ENCODE measurements around the gene UGDH.
"Not testable (repeated sequence)": the region's sequence is repeated elsewhere in the genome, so short reads cannot be mapped to it uniquely, and the experiment has no call there.

Gene UGDH

DNA sequence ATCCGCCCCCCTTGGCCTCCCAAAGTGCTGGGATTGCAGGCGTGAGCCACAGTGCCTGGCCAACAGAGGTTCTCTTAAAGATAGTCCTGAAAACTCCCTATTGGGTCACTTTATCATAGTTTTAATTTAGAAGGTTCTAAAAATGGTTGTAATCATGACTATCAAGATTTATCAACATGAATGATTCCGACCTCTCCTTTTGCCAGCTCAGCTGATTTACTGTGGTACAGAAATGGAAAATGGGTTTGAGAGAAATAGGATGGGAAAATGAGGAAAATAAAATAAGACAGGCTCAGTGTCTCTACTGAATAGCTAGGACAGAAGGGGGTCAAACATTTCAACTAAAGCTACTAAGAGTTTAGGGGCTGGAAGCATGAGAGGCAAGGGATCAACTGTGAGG, 28.2 kb upstream of the UGDH start:
- H3K36me3 ChIP-seq (ENCODE audit: control insufficient read depth, insufficient read depth, low read length): no peaks in the 10 kb centered on the region
- H3K27ac ChIP-seq (ENCODE audit: insufficient read depth, low read depth, low read length, poor library complexity, severe bottlenecking): no peak overlapping the region
- no peaks in the 10 kb centered on the region for H3K9me3 ChIP-seq (ENCODE audit: control insufficient read depth, low read length)
- no peaks in the 10 kb centered on the region for H3K27me3 ChIP-seq (ENCODE audit: control insufficient read depth, insufficient read depth, low read length, poor library complexity, severe bottlenecking)
- no peak overlapping the region for H3K4me3 ChIP-seq (ENCODE audit: insufficient read depth, low read depth, low read length)
- H3K4me1 ChIP-seq (ENCODE audit: control insufficient read depth, insufficient read depth, low read length): no peaks in the 10 kb centered on the region
- 79 to 97% methylated on average over 3 of the region's 3 CpGs for WGBS, 2 experiments

DNA sequence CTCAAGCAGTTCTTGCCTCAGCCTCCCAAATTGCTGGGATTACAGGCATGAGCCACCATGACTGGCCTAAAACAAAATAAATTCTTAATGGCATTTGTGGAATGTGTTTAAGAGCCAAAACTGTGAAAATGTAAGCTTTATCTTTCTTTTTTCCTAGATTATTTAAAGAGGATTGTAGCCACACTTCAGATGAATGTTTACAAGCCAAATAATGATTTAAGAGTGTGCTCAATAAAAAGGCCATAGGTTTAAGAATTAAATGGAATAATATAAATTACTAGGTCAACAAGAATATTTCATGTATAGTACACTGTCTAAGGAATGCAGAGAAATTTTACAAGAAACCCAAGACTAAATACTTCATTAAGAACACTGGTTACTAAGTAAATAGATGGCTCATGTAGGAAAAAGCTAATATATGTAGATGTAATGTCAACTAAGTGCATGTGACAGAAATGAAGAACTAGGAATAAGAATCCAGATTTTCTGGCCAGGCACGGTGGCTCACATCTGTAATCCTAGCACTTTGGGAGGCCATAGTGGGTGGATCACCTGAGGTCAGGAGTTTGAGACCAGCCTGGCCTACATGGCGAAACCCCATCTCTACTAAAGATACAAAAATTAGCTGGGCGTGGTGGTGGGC, 21.3 kb upstream of the UGDH start:
- no peaks in the 10 kb centered on the region for H3K9me3 ChIP-seq (ENCODE audit: control insufficient read depth, low read length)
- no peak overlapping the region for H3K27ac ChIP-seq (ENCODE audit: insufficient read depth, low read depth, low read length, poor library complexity, severe bottlenecking)
- H3K4me3 ChIP-seq (ENCODE audit: insufficient read depth, low read depth, low read length): no peak overlapping the region
- no peaks in the 10 kb centered on the region for H3K36me3 ChIP-seq (ENCODE audit: control insufficient read depth, insufficient read depth, low read length)
- H3K27me3 ChIP-seq (ENCODE audit: control insufficient read depth, insufficient read depth, low read length, poor library complexity, severe bottlenecking): no peaks in the 10 kb centered on the region
- WGBS, 2 experiments: 91 to 94% methylated on average over 3 of the region's 3 CpGs
- no peaks in the 10 kb centered on the region for H3K4me1 ChIP-seq (ENCODE audit: control insufficient read depth, insufficient read depth, low read length)

DNA sequence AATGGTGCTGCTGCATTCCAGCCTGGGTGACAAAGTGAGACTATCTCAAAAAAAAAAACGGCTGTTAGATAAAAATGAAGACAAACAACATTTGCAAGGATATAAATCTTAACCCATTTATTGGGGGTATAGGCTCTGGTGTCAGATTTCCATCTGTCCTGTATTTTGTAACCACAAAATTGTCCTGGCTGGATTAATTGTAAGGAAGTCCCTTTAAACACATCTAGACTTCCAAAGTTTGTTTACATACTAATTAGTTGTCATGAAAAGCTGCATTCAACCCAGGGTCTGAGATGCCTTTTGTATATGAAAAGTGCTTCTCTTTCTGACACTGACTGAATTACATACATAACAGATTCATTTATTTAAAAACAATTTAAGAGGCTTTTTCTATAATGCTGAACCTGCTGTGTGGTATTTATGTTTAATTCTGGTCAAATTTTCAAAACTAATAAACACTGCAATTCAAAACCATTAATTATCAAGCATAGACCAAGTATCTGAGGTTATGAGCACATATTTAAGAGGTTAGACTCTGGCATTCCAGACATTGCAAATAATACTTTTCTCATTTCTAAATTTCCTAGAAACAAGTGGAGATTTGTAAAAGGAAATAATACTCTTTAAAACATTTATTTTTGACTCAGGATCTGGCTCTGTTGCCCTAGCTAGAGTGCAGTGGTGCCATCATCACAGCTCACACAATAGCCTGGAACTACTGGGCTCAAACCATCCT, 17.5 kb upstream of the UGDH start:
- H3K36me3 ChIP-seq (ENCODE audit: control insufficient read depth, insufficient read depth, low read length): no peaks in the 10 kb centered on the region
- WGBS, 2 experiments: 55% methylated on average over 1 of the region's 1 CpG; no CpG with 5 or more reads in 1 of the 2 experiments
- H3K9me3 ChIP-seq (ENCODE audit: control insufficient read depth, low read length): no peaks in the 10 kb centered on the region
- H3K4me3 ChIP-seq (ENCODE audit: insufficient read depth, low read depth, low read length): no peak overlapping the region
- H3K27me3 ChIP-seq (ENCODE audit: control insufficient read depth, insufficient read depth, low read length, poor library complexity, severe bottlenecking): no peaks in the 10 kb centered on the region
- peaks cover 4% of the 10 kb centered on the region for H3K4me1 ChIP-seq (ENCODE audit: control insufficient read depth, insufficient read depth, low read length)
- H3K27ac ChIP-seq (ENCODE audit: insufficient read depth, low read depth, low read length, poor library complexity, severe bottlenecking): no peak overlapping the region

DNA sequence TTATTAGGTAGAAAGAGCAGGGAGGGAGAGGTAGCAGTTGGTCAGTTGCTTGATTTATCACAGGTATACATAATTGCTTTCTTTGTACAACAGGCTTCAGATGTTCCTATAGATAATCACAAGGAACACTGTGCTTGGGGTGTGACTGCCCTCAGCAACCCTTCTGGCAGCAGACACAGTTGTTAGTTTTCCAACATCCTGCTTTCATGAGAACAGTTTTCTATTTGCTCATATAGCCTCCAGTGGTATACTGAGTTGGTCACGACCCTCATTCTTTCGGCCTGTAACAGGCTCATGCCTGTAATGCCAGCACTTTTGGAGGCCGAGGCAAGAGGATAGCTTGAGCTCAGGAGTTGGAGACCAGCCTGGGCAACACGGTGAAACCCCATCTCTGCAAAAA, 16.8 kb upstream of the UGDH start:
- 91 to 94% methylated on average over 4 of the region's 4 CpGs for WGBS, 2 experiments
- H3K4me1 ChIP-seq (ENCODE audit: control insufficient read depth, insufficient read depth, low read length); H3K4me3 ChIP-seq (ENCODE audit: insufficient read depth, low read depth, low read length); H3K27me3 ChIP-seq (ENCODE audit: control insufficient read depth, insufficient read depth, low read length, poor library complexity, severe bottlenecking); H3K9me3 ChIP-seq (ENCODE audit: control insufficient read depth, low read length); H3K27ac ChIP-seq (ENCODE audit: insufficient read depth, low read depth, low read length, poor library complexity, severe bottlenecking); H3K36me3 ChIP-seq (ENCODE audit: control insufficient read depth, insufficient read depth, low read length): not testable (repeated sequence)

DNA sequence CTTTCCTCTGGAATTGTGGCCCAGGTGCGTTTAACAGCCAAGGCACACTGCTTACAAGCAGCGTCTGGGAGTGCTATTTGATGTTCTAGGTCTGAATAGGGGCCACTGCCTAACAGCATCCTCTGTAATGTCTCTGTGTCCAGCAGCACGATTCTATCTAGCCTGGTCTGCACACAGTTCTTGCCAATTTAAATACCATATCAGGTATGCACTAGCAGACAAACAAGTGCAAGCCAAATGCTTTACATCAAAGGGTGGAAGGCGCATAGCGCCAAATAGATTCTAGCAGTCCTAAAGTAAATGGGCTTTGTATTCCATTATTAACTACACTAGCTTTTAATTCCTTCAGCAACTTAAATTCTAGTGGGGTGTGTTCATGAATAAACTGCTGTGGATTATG, 15.8 kb upstream of the UGDH start:
- Histone ChIP-seq H3K9me3 (ENCODE audit: control insufficient read depth, low read length) (no peaks in the 10 kb centered on the region), H3K27me3 (ENCODE audit: control insufficient read depth, insufficient read depth, low read length, poor library complexity, severe bottlenecking) (no peaks in the 10 kb centered on the region), H3K4me3 (ENCODE audit: insufficient read depth, low read depth, low read length) (no peak overlapping the region), H3K36me3 (ENCODE audit: control insufficient read depth, insufficient read depth, low read length) (no peaks in the 10 kb centered on the region), H3K27ac (ENCODE audit: insufficient read depth, low read depth, low read length, poor library complexity, severe bottlenecking) (no peak overlapping the region), H3K4me1 (ENCODE audit: control insufficient read depth, insufficient read depth, low read length) (peaks cover 4% of the 10 kb centered on the region)
- 93% methylated on average over 5 of the region's 5 CpGs for WGBS, 2 experiments

DNA sequence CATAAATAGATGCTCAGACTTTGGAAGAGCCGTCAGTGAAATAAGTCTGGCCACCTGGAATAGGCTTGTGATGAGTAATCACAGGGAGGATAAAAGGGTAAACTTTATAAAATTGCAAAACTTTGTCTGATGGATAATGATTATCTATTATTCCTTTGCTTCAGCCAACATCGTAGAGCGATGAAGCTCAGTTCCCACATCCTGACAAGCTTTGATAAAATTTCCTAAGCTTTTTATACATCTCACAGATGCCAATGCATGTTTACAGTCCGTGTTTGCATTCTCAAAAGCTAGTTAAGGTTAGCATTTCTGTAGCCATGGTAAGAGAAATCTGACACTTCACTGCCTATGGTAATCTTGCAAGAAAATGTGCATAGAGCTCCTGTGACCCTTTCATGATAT, 15.4 kb upstream of the UGDH start:
- H3K4me1 ChIP-seq (ENCODE audit: control insufficient read depth, insufficient read depth, low read length): peaks cover 4% of the 10 kb centered on the region
- no peak overlapping the region for H3K27ac ChIP-seq (ENCODE audit: insufficient read depth, low read depth, low read length, poor library complexity, severe bottlenecking)
- no peaks in the 10 kb centered on the region for H3K9me3 ChIP-seq (ENCODE audit: control insufficient read depth, low read length)
- no peaks in the 10 kb centered on the region for H3K36me3 ChIP-seq (ENCODE audit: control insufficient read depth, insufficient read depth, low read length)
- WGBS, 2 experiments: 87 to 93% methylated on average over 4 of the region's 4 CpGs
- no peaks in the 10 kb centered on the region for H3K27me3 ChIP-seq (ENCODE audit: control insufficient read depth, insufficient read depth, low read length, poor library complexity, severe bottlenecking)
- H3K4me3 ChIP-seq (ENCODE audit: insufficient read depth, low read depth, low read length): no peak overlapping the region

DNA sequence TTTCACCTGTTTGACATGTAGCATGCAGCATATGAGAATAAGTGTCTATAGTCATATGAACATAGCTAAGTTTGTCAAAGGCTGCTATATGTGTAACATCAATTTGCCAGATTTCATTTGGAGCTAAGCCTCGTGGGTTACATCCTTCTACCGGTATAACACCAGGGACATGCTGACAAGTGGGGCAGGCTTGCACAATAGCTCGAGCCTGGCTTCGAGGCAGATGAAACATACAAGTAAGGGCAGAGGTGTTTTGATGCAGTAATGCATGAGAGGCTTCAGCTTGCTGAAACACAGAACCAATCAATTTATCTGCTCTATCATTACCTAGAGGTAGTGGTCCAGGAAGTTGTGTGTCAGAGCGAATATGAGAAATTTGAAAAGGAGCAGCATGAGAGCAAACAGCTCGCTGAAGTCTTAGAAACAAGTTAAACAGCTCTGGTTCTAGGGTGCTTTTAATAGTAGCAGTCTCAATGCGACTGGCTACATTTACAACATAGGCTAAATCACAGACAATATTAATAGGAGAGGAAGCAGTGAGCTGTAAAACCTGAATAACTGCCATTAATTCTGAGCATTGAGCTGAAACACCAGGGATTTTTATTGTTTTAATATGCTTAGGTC, 14.9 kb upstream of the UGDH start:
- Histone ChIP-seq H3K27ac (ENCODE audit: insufficient read depth, low read depth, low read length, poor library complexity, severe bottlenecking) (no peak overlapping the region), H3K4me3 (ENCODE audit: insufficient read depth, low read depth, low read length) (no peak overlapping the region), H3K9me3 (ENCODE audit: control insufficient read depth, low read length) (no peaks in the 10 kb centered on the region), H3K36me3 (ENCODE audit: control insufficient read depth, insufficient read depth, low read length) (no peaks in the 10 kb centered on the region), H3K27me3 (ENCODE audit: control insufficient read depth, insufficient read depth, low read length, poor library complexity, severe bottlenecking) (no peaks in the 10 kb centered on the region), H3K4me1 (ENCODE audit: control insufficient read depth, insufficient read depth, low read length) (peaks cover 4% of the 10 kb centered on the region)
- 90 to 95% methylated on average over 7 of the region's 7 CpGs for WGBS, 2 experiments

DNA sequence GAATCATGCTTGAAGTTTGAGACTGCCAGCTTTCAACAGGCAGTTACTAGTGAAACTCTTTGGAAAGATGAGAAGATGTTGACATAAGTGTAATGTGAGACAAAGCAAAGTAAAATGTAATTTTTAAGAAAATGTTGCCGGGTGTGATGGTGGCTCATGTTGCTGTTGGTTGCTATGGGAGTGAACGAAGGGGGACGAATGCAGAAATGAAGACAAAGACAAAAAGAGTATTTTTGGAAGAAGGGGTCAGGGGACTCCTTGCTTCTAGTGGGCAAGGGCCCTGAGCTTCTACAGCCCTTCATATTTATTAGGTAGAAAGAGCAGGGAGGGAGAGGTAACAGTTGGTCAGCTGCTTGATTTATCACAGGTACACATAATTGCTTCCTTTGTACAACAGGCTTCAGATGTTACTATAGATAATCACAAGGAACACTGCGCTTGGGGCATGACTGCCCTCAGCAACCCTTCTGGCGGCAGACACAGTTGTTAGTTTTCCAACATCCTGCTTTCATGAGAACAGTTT, 11.9 kb upstream of the UGDH start:
- Histone ChIP-seq H3K4me3 (ENCODE audit: insufficient read depth, low read depth, low read length) (no peak overlapping the region), H3K27ac (ENCODE audit: insufficient read depth, low read depth, low read length, poor library complexity, severe bottlenecking) (no peak overlapping the region), H3K9me3 (ENCODE audit: control insufficient read depth, low read length) (no peaks in the 10 kb centered on the region), H3K4me1 (ENCODE audit: control insufficient read depth, insufficient read depth, low read length) (peaks cover 4% of the 10 kb centered on the region), H3K27me3 (ENCODE audit: control insufficient read depth, insufficient read depth, low read length, poor library complexity, severe bottlenecking) (no peaks in the 10 kb centered on the region), H3K36me3 (ENCODE audit: control insufficient read depth, insufficient read depth, low read length) (peaks cover under 1% of the 10 kb centered on the region)
- 93 to 94% methylated on average over 5 of the region's 5 CpGs for WGBS, 2 experiments

DNA sequence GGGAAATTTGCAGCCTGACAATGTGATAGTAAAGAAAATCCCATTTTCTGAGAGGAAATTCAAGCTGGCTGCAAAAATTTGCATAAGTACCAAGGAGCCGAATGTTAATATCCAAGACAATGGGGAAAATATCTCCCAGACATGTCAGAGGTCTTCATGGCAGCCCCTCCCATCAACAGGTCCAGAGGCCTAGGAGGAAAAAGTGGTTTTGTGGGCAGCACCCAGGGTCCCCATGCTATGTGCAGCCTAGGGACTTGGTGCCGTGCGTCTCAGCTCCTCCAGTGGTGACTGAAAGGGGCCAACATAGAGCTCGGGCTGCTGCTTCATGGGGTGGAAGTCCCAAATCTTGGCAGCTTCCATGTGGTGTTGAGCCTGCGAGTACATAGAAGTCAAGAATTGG, 6.3 kb upstream of the UGDH start:
- peaks cover 3% of the 10 kb centered on the region for H3K9me3 ChIP-seq (ENCODE audit: control insufficient read depth, low read length)

DNA sequence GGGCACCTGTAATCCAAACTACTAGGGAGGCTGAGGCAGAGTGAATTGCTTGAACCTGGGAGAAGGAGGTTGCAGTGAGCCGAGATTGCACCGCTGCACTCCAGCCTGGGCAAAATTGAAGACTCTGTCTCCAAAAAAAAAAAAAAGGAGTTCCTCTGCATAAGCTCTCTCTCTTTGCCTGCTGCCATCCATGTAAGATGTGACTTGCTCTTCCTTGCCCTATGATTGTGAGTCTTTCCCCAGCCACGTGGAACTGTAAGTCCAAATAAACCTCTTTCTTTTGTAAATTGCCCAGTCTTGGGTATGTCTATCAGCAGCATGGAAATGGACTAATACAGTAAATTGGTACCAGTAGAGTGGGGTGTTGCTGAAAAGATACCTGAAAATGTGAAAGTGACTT, 5.0 kb upstream of the UGDH start:
- not testable (repeated sequence) for H3K27me3 ChIP-seq (ENCODE audit: control insufficient read depth, insufficient read depth, low read length, poor library complexity, severe bottlenecking); H3K27ac ChIP-seq (ENCODE audit: insufficient read depth, low read depth, low read length, poor library complexity, severe bottlenecking); H3K4me3 ChIP-seq (ENCODE audit: insufficient read depth, low read depth, low read length); H3K9me3 ChIP-seq (ENCODE audit: control insufficient read depth, low read length); H3K4me1 ChIP-seq (ENCODE audit: control insufficient read depth, insufficient read depth, low read length)
- H3K36me3 ChIP-seq (ENCODE audit: control insufficient read depth, insufficient read depth, low read length): peaks cover 42% of the 10 kb centered on the region
- WGBS, 2 experiments: 90 to 95% methylated on average over 3 of the region's 3 CpGs

More for the DNA sequence above, 6.3 kb upstream of the UGDH start:
- Histone ChIP-seq H3K27me3 (ENCODE audit: control insufficient read depth, insufficient read depth, low read length, poor library complexity, severe bottlenecking) (no peaks in the 10 kb centered on the region), H3K4me1 (ENCODE audit: control insufficient read depth, insufficient read depth, low read length) (no peaks in the 10 kb centered on the region), H3K27ac (ENCODE audit: insufficient read depth, low read depth, low read length, poor library complexity, severe bottlenecking) (no peak overlapping the region), H3K36me3 (ENCODE audit: control insufficient read depth, insufficient read depth, low read length) (peaks cover 42% of the 10 kb centered on the region), H3K4me3 (ENCODE audit: insufficient read depth, low read depth, low read length) (no peak overlapping the region)
- 93 to 97% methylated on average over 5 of the region's 5 CpGs for WGBS, 2 experiments

All from ectodermal cell (in vitro differentiated cells).